Measurements from ENCODE around the gene MRTFA. TPM values are rescaled to one million over a fixed set of nuclear protein-coding genes. Genes with fewer than 3 reads are reported as not detected.

Gene MRTFA
- polyA plus RNA-seq, 5 donors = 15.6 to 29.7 (median 21.0) TPM

DNA sequence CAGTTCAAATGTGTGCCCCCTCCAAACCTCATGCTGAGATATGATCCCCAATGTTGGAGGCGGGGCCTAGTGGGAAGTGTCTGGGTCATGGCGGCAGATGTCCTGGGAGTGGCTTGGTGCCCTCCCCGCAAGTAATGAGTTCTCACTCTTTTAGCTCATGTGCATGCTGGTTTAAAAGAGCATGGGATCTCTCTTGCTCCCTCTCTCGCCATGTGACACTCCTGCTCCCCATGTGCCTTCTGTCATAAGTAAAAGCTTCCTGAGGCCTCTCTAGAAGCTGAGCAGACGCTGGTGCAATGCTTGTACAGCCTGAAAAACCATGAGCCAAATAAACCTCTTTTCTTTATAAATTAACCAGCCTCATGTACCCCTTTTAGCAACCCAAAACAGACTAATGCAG, 167.3 kb downstream of the MRTFA start:
- no peak for DNase-seq

DNA sequence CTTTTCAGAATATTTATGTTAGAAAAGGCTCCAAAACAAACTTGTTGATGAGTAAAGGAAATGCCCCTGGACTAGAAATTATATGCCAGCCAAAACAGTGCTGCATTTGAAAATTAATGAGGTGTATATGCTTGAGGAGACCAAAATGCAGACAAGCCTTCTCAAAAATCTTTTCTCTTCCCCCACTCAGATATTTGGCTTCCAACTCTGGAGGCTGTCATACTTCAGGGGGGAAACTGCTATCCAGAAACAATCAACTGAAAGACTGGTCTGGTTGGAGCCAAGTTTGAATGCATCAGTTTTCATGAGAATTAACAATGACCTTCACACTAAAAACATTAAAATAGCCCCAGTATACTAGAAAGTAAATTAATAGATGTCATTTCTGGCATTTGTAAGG, 167.9 kb downstream of the MRTFA start:
- no peak for DNase-seq

DNA sequence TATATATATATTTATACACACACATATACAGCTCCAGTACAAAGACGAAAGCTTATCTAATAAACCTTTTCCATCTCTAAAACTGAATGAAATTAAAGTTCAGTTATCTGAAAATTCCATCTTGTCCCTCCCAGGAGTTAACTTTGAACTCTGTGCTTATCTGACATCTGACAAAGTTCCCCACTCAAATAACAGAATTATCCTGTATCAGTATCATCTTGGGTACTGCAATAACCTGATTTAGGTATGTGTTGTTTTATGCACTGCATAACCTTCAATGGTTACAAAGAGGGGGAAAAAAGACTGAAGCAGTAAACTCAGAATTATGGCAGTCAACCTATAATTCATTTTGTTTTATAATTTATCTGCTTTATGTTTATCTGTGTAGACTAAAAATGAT, 169.5 kb downstream of the MRTFA start:
- DNase-seq = no peak

DNA sequence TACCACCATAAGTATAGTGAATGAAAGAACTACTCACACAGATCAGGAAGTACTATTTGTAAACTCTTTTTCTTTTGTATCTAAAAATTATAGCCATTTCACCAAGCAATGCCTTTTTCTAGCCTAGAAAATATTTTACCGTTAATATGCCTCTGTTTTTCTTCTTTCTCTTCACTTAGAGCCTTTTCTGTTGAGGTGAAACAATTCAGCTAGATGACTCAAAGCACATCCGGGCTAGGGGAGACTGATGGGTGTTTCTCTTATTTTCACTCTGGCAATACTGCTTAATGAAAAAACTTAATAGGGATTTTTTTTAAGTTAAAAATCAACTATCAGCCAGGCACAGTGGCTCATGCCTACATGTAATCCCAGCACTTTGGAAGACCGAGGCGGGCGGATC, 172.8 kb downstream of the MRTFA start:
- no peak for DNase-seq

DNA sequence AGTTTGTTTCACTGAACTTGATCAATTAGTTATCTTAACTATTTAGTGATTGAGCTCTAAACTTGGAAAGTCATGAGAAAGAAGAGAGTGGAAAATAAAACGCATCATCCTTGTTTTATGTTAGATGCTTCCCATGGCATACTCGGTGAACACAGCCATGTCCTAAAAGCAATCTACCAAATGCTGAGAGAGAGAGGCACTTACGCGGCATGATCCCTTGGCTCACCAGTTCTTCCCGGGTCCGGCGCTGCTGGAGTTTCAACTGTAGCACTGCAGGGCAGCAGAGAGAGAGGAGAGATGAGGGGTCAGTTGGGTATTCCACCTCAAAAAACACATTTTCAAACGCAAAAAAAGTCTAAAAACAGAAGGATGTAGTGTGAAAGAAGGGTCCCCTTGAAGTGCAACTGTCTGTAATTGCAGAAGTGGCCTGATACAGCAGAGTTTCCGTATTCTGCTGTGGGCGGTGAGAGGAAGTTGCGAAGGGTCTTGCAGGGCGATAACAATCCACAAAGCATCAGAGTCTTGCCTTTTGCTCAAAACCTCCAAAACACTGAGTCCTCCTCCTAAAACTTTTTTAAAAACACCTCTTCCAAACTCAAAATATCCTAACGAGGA, 173.4 kb downstream of the MRTFA start:
- DNase-seq = no peak

DNA sequence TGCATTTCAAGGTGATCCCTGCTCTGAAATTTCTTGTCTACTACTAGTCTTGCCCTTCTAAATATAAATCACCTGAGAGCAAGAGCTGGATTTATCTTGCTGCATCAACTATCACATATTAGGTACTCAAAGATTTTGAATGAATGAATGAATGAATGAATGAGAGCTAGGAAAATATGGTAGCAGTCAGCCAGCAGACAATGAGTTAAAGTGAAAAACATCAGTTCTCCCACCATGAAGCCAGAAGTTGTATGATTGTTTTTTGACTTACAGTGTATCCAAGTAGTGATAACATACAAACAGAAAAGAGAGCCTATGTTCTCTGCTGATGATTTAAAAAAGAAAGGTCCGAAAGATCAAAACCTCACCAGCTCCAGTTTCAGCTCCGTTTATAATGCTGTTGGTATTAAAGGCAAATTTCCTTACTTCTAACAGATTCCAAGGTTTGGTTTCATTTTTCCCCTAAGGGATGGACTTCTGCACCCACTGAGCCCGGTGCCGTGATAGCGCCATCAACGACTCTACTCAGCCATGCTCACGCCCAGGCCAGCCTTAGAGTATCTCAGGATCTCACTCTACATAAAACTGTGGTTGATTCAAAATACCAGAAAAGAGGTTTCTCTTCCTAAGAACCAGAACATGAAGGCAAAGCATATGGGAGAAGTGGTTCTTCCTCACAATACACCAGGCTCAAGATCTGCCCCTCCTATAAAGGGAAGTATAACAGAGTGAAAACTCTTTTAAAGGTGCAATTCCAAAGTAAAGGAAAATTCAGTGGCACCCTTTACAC, 174.1 kb downstream of the MRTFA start:
- DNase-seq = no peak

DNA sequence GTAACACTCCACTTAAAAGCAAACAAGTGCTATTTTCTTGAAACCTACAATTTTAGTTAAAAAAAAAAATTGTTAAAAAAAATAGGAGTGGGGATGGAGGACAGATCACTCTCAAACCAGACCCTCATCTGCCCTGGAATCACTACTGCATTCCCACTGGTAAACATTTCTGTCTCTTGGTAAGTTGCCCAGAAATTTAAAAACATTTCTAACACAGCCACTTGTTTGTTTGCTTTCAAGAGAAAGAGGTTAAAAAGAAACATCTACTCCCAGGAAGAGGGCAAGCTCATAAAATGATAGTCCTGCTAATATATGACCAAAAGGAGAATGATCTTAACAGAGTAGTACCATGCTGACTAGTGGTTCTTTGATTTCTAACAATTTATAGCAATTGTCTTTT, 182.8 kb downstream of the MRTFA start:
- peak in 1 of 2 donors; percentile 27 for DNase-seq

DNA sequence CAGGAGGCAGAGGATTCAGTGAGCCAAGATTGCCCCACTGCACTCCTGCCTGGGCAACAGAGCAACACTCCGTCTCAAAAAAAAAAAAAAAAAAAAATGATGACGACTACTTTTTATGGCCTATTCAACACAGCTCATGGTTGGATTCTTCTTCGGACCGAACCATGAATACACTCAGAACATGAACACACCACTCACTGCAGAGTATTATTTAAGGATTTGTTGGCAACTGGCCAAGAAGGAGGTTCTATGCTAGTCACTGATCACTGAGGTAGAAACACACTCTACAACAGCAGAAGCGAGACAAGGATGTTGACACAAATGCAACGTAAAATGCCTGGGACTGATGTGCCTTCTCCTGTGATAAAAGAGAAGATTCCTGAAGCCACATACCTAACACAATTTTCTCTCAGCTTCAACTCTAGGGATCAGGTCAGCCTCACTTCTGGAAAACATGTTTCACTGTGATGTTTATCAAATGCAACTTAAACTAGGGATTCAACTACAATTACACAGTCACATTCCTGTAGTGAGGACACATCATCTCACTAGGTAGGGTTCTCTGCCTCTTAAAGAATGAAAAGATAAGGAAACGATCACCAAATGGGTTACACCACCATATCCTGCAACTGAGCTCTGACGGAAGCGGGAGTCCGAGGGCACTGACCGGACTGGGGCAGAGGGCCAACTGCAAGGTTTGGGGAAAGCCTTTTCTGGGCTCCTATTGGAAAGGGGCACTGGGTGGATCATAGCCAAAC, 183.6 kb downstream of the MRTFA start:
- DNase-seq = no peak

DNA sequence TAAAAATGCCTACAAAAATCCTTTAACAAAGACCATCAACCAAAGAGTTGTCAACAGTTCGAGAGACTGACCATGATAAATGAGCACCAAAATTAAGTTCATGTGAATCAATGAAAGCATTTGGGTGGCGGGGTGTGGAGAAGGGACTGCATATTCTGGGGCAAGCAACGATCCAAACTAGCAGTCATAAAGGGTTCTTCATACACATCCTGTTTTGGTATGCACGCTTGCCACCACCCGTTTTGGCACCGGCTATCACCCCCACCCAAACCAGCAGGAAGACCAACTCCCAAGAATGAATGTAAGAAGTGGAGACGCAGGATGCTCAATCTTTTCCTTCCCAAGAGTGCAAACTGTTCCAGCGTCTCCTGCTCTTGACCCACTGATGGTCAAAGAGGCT, 185.3 kb downstream of the MRTFA start:
- DNase-seq = no peak

DNA sequence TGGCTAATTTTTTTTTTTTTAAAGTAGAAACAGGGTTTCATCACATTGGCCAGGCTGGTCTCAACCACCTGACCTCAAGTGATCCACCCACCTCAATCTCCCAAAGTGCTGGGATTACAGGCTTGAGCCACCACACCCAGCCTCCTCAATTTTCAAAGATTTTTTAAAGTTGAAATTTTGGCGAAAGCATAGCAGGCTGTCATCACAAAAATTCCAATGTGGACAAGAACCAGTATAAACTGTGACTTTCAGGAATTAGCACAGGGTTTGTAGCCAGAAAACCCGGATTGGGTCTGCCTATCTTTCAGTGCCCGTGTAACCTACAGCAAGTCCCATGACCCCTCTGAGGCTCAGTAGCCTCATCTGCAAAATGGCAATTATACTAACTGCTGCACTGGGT, 185.9 kb downstream of the MRTFA start:
- DNase-seq = no peak

DNA sequence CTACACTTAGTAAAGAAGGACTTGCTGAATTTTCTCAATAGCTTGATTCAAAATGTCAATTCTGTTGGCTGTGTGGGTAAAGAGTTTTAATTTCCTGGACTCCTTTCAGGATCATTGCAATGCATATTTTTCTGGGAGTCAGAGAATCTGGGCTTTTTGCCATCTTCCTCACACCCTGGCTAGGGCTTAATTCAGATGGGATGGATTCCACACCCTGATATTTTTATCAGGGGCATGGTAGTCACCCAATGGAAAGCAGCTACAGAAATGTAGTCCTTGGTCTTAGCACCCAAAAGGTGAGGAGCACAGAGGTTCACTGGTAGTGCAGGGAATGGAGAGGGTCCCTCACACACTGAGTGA, 186.9 kb downstream of the MRTFA start:
- no peak for DNase-seq

DNA sequence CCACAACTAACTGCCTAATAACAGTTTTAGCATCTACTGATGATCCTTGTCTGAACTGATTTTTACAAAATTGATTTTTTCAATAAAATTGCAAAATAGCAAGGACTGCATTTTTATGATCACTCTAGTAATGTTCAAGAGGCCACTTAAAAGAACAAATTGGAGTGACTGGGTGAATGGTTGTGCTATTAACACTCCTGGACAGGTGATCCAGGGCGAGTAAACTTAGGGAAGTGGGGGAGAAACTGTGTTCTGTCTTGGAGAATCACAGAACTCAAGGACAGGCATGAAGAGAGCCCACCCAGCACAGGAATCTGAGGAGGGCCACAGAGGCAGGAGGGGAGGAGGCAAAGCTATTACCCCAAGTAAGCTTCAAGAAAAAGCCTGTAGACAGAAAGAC, 190.3 kb downstream of the MRTFA start:
- no peak for DNase-seq

DNA sequence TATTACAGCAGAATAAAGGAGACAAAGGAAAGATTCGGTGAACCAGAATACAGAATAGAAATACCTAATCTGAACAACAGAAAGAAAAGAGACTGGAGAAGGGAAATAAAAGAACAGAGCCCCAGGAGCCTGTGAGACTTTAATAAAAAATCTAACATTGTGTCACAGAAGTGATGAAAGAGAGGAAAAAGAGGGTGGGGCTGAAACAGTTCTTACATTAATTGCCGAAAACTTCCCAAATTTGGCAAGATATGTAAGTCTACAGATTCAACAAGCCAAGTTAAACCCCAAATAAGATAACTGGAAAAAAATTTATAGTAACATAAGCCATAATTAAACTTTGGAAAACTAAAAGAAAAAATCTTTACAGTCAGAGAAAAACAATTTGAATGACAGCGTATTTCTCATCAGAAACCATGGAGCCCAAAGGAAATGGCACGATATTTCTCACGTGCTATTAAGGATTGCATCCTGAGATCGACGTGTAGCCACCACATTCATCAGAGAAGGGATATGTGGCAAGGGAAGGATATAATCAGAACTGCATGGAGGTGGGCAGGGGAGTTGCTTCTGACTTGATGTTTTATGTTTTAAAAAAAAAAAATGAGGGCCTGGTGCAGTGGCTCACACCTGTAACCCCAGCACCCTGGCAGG, 192.2 kb downstream of the MRTFA start:
- no peak for DNase-seq

DNA sequence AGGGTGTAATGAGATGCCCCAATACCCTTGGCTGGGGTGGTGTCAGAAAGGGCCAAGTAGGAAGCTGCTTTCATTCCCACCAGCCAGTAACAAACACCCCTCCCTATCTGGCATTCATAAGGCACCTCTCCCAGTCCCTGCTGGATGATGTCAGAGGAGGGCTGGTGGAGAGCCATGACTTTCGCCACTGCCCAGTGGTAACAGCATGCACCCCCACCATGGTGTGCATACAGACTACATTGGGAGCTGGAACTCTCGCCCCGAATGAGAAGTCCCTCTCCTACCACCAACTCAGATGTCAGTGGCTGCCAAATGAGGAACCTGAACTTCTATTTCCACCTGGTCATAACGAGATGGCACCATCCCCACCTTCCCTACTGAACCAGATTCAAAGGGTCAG, 192.8 kb downstream of the MRTFA start:
- no peak for DNase-seq

DNA sequence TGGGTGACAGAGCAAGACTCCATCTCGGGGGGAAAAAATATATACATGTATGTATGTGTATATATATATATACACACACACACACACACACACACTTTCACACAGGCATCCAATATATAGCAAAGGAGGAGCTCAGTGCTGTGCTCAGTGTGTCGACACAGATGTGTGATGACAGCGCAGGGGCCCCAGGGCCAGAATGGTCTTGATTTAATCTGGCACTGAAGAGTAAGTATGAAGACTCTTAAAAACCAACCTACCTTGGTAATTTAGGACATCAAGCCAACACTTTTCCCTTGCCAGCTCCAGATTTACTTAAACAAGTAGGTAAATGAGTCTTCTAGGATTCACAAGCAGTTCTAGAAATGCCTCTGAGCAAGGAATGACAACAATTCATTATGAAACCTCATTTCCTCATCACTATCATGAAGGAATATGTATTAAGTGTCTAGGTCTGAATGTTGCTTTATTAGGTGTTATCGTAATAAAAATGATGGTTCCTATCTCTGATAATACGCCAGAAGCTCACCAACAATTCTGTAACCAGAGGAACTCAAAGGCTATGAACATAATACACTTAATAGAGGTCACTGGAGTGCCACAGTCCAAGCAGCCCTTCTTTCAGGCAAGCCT, 194.6 kb downstream of the MRTFA start:
- peak; percentile 28 to 37 for DNase-seq

DNA sequence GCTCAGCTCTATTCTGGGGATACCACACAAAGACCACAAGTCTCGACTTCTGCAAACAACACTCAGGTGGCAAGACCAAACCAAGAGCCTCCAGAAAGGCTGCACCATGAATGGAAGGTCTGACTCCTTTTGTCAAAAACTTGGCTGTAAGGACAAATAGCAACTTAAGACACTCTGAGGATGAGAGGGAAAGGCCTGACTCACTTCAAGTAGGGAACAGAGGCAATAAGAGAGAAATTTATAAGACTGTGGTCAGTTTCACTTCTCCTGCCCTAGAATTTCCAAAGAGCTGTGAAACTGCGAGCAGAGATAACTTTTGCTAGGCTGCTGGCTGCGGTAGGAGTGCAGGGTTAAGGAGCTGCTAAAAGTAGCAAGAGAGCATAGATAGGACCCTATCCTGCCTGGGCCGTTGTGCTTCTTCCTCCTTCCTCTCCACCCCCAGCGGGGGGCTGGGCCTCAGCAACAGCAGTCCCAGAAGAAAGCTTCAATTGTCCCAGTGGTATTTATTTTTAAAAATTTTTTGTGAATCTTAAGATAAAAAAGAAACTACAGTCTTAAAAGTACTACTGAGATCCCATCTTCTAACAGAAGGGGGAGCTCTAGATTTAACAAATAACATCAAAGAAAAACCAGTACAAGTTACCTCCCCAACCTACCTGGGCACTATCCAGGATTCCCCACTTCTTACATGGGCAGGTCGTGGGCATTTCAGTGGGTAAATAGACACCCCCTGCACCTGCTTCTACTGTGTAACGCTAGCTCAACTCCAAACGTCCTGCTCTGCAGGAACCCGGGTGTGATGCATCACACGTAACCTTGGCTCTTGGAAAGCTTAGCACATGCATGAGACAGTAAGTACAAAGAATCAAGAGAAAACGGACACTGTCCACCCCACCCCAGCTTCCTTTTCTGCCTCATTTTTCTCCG, 199.8 kb downstream of the MRTFA start:
- peak in 1 of 2 donors; percentile 49 for DNase-seq

DNA sequence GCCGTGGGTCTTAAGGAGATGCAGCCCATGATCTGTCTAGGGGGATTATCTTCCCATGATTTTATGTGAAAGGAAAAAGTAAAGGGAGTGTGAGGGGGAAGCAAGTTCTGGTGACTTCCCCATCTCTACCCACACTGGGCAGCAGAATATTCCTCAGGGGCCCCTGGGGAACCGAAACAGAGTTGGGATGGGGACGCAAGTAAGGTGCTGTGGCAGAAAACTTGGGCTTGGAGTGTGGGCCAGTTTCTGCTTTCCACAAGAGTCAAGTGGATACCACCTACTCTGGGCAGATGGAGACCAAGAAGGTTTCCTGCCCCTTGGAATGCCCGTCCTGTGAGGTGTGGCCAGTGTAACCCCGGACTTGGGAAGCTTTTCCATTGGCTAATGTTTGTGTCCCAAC, 201.8 kb downstream of the MRTFA start:
- DNase-seq = no peak

DNA sequence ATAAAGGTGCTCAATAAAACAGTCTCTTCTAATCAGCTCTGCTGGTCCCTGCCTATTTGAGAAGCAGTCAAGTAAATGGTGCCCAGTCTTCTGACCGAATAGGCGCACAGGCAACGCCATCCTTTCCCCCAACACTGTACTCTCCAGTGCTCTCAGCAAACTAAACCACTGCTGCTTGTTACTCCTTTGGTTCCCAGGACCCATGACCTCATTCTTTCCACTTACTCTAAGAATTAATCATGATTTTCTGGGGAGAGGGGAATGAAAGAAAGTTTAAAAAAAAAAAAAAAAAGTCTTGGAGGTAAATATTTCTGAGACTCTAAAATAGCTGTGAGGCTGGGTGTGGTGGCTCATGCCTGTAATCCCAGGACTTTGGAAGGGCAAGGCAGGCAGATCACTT, 202.4 kb downstream of the MRTFA start:
- no peak for DNase-seq

DNA sequence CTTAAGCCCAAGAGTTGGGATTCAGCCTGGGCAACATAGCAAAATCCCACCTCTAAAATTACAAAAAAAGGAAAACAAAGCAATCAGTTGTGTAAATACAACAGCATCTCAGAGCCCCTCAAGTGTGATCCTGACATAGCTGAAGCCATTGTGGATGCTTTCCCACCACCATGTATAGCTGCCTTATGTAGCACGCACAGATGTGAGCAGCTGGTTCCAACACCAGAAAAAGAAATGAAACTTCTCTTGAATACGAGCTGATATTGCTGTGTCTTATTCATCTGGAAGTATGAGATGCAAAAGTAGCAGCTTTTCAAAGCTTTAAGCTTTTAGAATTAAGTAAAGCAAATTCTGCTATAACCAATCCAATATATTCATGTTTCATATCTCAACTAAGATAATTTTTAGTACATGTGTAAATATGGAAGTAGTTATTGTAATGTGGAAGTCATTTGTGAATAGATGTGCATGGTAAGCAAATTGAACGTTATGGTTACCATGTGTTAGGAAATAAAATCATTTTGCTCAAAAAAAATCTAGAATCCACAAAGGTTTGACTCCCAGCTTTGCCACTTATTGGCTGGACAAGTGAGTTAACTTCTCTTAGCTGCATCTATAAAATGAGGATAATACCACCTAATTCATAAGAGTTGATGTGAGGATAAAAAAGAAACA, 203.0 kb downstream of the MRTFA start:
- DNase-seq = peak in 1 of 2 donors; percentile 32

DNA sequence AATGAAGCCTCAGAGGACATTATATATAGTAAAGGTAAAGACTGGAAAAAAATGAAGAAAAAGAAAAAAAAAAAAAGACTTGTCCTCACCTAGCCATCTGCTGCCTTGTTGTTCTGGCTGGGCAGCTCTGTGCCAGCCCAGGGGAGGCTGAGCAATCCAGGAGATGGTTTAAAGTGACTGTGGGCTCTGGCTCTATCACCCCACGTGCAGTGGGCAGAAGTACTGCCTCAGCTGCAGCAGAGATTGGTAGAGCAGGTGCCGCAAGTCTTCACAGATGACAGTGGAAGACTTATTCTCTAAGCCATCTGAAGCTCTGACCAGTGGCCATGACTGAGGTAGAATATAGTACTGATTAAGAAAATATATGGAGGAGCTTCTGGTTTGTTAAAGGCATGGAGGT, 203.9 kb downstream of the MRTFA start:
- DNase-seq = no peak
